H1 (cell line): ENCODE data around the gene CFDP1.

Source experiments
- EP300 ChIP-seq, 2 experiments: IDR thresholded peaks; 1 replicate in 1 of 2; 2 replicates in 1 of 2; pipeline ENCODE4 v1.6.1; 2011 to 2012; ENCODE audit warnings: low read depth in 2 of 2, low read length in 2 of 2, mild to moderate bottlenecking in 2 of 2, borderline replicate concordance in 1 of 2, inconsistent platforms in 1 of 2, moderate library complexity in 1 of 2
- GABPA ChIP-seq: IDR thresholded peaks from 2 replicates; pipeline ENCODE4 v1.6.1; 2011; ENCODE audit warnings: mild to moderate bottlenecking, low read length, moderate library complexity, borderline replicate concordance; ENCODE audit not compliant: insufficient read depth
- JUND ChIP-seq: IDR thresholded peaks from 2 replicates; pipeline ENCODE4 v1.6.1; 2011; ENCODE audit warnings: mild to moderate bottlenecking, improper control_type of control experiment, low read length
- NRF1 ChIP-seq: IDR thresholded peaks from 2 replicates; pipeline ENCODE4 v1.6.1; 2011; ENCODE audit warnings: mild to moderate bottlenecking, low read depth, low read length, improper control_type of control experiment
- POLR2A ChIP-seq, 2 experiments: IDR thresholded peaks; 1 replicate in 1 of 2; 2 replicates in 1 of 2; pipeline ENCODE4 v1.6.1; 2011; ENCODE audit warnings: low read depth in 2 of 2, low read length in 2 of 2, mild to moderate bottlenecking in 2 of 2; ENCODE audit errors: control extremely low read depth in 1 of 2
- POLR2AphosphoS5 ChIP-seq: IDR thresholded peaks from 2 replicates; pipeline ENCODE4 v1.6.1; 2011; ENCODE audit warnings: low read depth, low read length
- SIN3A ChIP-seq, 2 experiments: IDR thresholded peaks in 1 of 2; conservative IDR thresholded peaks in 1 of 2; 2 replicates each; pipeline ENCODE4 v1.6.1; 2011 to 2012; ENCODE audit warnings: low read length in 2 of 2, improper control_type of control experiment in 1 of 2, low read depth in 1 of 2, mild to moderate bottlenecking in 1 of 2
- SIRT6 ChIP-seq: IDR thresholded peaks from one replicate; pipeline ENCODE4 v1.7.1; 2012; ENCODE audit warnings: low read length, inconsistent platforms
- SP2 ChIP-seq: IDR thresholded peaks from 2 replicates; pipeline ENCODE4 v1.6.1; 2012; ENCODE audit warnings: mild to moderate bottlenecking, low read length, inconsistent platforms
- ZNF274 ChIP-seq: IDR thresholded peaks from 2 replicates; pipeline ENCODE4 v1.7.0; 2012; ENCODE audit warnings: low read length, borderline replicate concordance; ENCODE audit errors: extremely low read depth
- TF ChIP-seq, protein P1 (sequence below), 3 experiments: IDR thresholded peaks; 1 replicate in 2 of 3; 2 replicates in 1 of 3; pipeline versions ENCODE4 v1.5.1 to v1.6.1; 2011; ENCODE audit warnings: low read length in 3 of 3, mild to moderate bottlenecking in 3 of 3, inconsistent platforms in 2 of 3, low read depth in 1 of 3, moderate library complexity in 1 of 3; ENCODE audit not compliant: insufficient read depth in 1 of 3; ENCODE audit errors: control extremely low read depth in 1 of 3
- TF ChIP-seq, protein P2 (sequence below): IDR thresholded peaks from 2 replicates; pipeline ENCODE4 v1.6.1; 2012; ENCODE audit warnings: inconsistent platforms

DNA sequence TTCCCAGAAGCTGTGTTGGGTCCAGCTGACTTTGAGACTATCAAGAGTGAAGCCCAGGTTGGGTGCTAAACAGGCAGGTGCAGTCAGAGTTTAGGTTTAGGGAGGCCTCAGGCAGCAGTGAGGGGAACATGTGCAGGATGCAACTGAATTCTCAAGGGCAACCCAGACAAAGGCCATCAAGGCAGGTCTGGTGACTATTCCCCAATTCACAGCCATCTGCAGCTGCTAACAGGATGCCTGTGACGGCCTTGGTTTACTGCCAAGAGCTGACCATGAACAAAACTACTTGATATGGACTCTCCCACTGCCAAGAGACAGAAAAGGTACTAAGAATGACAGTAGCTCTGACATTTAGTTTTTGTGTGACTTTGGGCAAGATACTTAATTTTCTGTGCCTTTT is 136.7 kb downstream of the CFDP1 start:
- TF ChIP-seq, protein P1, sequence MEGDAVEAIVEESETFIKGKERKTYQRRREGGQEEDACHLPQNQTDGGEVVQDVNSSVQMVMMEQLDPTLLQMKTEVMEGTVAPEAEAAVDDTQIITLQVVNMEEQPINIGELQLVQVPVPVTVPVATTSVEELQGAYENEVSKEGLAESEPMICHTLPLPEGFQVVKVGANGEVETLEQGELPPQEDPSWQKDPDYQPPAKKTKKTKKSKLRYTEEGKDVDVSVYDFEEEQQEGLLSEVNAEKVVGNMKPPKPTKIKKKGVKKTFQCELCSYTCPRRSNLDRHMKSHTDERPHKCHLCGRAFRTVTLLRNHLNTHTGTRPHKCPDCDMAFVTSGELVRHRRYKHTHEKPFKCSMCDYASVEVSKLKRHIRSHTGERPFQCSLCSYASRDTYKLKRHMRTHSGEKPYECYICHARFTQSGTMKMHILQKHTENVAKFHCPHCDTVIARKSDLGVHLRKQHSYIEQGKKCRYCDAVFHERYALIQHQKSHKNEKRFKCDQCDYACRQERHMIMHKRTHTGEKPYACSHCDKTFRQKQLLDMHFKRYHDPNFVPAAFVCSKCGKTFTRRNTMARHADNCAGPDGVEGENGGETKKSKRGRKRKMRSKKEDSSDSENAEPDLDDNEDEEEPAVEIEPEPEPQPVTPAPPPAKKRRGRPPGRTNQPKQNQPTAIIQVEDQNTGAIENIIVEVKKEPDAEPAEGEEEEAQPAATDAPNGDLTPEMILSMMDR (IDR thresholded peaks at IDR 0.05; ENCODE audit: control extremely low read depth in 1 of 3, insufficient read depth in 1 of 3, low read depth in 1 of 3, low read length in 3 of 3) = no peak
- TF ChIP-seq, protein P2, sequence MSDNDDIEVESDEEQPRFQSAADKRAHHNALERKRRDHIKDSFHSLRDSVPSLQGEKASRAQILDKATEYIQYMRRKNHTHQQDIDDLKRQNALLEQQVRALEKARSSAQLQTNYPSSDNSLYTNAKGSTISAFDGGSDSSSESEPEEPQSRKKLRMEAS = no peak
- TF ChIP-seq GABPA = no peak
- no peak for TF ChIP-seq EP300 (IDR thresholded peaks at IDR 0.05; ENCODE audit: borderline replicate concordance in 1 of 2, low read depth in 2 of 2, low read length in 2 of 2)
- TF ChIP-seq SIN3A (conservative IDR thresholded peaks at IDR 0.05 in 1 of 2, IDR thresholded peaks at IDR 0.05 in 1 of 2; ENCODE audit: low read depth in 1 of 2, low read length in 2 of 2) = no peak
- no peak for TF ChIP-seq SIRT6
- no peak for TF ChIP-seq POLR2A (IDR thresholded peaks at IDR 0.05; ENCODE audit: control extremely low read depth in 1 of 2, low read depth in 2 of 2, low read length in 2 of 2)
- TF ChIP-seq SP2 = no peak
- no peak for TF ChIP-seq JUND
- TF ChIP-seq ZNF274 = no peak
- no peak for TF ChIP-seq NRF1
- TF ChIP-seq POLR2AphosphoS5 = no peak
